ENCODE data around the gene CD3E.
"Not testable (repeated sequence)": the region's sequence is repeated elsewhere in the genome, so short reads cannot be mapped to it uniquely, and the experiment has no call there.

The CD3E gene

DNA sequence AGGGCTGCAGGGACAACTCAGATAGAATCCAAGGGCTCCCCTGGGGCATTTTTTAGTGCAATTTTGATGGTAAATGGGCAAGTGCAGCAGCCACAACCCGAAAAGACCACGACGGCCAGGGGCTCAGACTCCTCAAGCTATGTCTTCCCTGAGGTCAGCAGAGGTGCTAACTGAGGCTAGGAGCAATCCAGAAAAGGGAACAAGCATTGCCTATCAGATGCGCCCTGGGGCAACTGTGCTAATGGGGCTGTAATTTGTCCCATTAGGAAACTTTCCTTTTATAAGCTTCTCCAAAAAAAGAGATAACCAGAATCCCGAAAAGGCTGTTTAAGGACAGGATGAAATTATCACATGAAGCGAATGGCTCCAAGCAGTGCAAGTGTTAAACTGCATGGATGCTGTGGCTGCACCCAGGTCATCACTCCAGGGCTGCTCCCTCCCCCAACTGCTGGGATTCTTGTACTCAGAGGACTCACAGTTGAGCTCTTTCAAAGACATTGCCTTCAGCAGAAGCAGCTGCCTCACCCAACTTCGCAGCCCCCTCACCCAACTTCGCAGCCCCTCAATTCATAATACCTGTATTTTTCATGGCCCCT, 2.8 kb upstream of the CD3E start:
- peaks cover 4% of the 10 kb centered on the region; the same call in 1 of the 2 replicates for H3K27me3 ChIP-seq (replicated peaks; ENCODE audit: control insufficient read depth, insufficient read depth, low read length)
- TF ChIP-seq, protein P1, sequence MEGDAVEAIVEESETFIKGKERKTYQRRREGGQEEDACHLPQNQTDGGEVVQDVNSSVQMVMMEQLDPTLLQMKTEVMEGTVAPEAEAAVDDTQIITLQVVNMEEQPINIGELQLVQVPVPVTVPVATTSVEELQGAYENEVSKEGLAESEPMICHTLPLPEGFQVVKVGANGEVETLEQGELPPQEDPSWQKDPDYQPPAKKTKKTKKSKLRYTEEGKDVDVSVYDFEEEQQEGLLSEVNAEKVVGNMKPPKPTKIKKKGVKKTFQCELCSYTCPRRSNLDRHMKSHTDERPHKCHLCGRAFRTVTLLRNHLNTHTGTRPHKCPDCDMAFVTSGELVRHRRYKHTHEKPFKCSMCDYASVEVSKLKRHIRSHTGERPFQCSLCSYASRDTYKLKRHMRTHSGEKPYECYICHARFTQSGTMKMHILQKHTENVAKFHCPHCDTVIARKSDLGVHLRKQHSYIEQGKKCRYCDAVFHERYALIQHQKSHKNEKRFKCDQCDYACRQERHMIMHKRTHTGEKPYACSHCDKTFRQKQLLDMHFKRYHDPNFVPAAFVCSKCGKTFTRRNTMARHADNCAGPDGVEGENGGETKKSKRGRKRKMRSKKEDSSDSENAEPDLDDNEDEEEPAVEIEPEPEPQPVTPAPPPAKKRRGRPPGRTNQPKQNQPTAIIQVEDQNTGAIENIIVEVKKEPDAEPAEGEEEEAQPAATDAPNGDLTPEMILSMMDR (IDR thresholded peaks at IDR 0.05; ENCODE audit: insufficient read depth, low read length, poor library complexity, severe bottlenecking): no peak
- no peaks in the 10 kb centered on the region for H3K36me3 ChIP-seq (ENCODE audit: control insufficient read depth, insufficient read depth, low read length)
- H3K4me3 ChIP-seq (replicated peaks; ENCODE audit: low read depth, low read length): no peak overlapping the region
- no peak for DNase-seq (ENCODE audit: extremely low read depth, insufficient read length)

DNA sequence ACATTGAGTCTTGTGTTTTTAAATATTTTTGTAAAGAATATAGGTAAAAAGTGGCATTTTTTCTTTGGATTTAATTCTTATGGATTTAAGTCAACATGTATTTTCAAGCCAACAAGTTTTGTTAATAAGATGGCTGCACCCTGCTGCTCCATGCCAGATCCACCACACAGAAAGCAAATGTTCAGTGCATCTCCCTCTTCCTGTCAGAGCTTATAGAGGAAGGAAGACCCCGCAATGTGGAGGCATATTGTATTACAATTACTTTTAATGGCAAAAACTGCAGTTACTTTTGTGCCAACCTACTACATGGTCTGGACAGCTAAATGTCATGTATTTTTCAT, 333 bp upstream of the CD3E start:
- TF ChIP-seq, protein P1 (IDR thresholded peaks at IDR 0.05; ENCODE audit: insufficient read depth, low read length, poor library complexity, severe bottlenecking): no peak
- H3K4me3 ChIP-seq (replicated peaks; ENCODE audit: low read depth, low read length): no peak overlapping the region
- DNase-seq (ENCODE audit: extremely low read depth, insufficient read length): no peak

DNA sequence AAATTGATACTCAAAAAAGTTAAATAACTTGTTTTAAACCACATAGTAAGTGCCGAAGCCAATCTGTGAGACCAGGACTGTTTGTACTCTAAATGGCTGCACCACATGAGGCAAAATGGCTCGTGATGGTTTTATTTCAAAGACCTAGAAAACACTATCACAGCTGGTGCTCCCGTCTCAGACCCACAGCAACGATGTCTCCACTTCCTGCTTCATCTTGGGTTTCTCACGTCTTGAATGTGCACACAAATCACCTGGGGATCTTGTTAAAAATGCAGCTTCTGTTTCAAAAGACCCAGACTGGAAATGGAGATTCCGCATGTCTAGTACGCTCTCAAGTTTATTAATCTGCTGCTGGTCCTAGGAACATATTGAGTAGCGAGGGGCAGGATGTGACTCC, 1.2 kb downstream of the CD3E start:
- TF ChIP-seq, protein P1 (IDR thresholded peaks at IDR 0.05; ENCODE audit: insufficient read depth, low read length, poor library complexity, severe bottlenecking): no peak
- peaks cover 4% of the 10 kb centered on the region; the same call in 1 of the 2 replicates for H3K27me3 ChIP-seq (replicated peaks; ENCODE audit: control insufficient read depth, insufficient read depth, low read length)
- H3K36me3 ChIP-seq (ENCODE audit: control insufficient read depth, insufficient read depth, low read length): no peaks in the 10 kb centered on the region
- no peak overlapping the region for H3K4me3 ChIP-seq (replicated peaks; ENCODE audit: low read depth, low read length)
- DNase-seq (ENCODE audit: extremely low read depth, insufficient read length): no peak

More for the DNA sequence above, 333 bp upstream of the CD3E start:
- no peaks in the 10 kb centered on the region for H3K36me3 ChIP-seq (ENCODE audit: control insufficient read depth, insufficient read depth, low read length)
- peaks cover 4% of the 10 kb centered on the region; the same call in 1 of the 2 replicates for H3K27me3 ChIP-seq (replicated peaks; ENCODE audit: control insufficient read depth, insufficient read depth, low read length)

DNA sequence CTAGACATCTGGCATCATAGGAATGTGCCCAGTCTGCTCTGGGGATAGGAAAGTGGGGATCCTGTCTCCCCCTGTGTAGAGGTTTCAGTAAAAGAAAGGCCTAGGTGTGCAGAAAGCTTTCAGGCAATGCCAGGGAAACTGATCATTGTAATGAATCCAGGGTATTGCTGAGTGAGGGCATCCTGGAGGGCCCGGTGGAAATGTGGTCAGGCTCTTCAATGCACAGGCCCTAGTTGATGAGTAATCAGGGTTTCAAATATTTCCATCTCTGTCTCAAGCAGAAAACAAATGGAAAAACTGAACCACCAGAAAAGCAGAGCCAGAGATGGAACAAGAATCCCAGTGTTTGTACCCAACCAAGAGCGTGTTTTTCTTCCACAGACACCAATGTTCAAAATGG, 2.0 kb downstream of the CD3E start:
- peaks cover 4% of the 10 kb centered on the region; the same call in 1 of the 2 replicates for H3K27me3 ChIP-seq (replicated peaks; ENCODE audit: control insufficient read depth, insufficient read depth, low read length)
- TF ChIP-seq, protein P1 (IDR thresholded peaks at IDR 0.05; ENCODE audit: insufficient read depth, low read length, poor library complexity, severe bottlenecking): no peak
- no peak for DNase-seq (ENCODE audit: extremely low read depth, insufficient read length)
- no peak overlapping the region for H3K4me3 ChIP-seq (replicated peaks; ENCODE audit: low read depth, low read length)
- no peaks in the 10 kb centered on the region for H3K36me3 ChIP-seq (ENCODE audit: control insufficient read depth, insufficient read depth, low read length)

- H3K36me3 ChIP-seq (ENCODE audit: control insufficient read depth, insufficient read depth, low read length); H3K27me3 ChIP-seq (replicated peaks; ENCODE audit: control insufficient read depth, insufficient read depth, low read length); DNase-seq (ENCODE audit: extremely low read depth, insufficient read length); H3K4me3 ChIP-seq (replicated peaks; ENCODE audit: low read depth, low read length): not testable (repeated sequence)
Measured at GRCh38 chr11:118308995-118309528, 4.5 kb downstream of the CD3E start.

GRCh38 chr11:118310271-118310670, 5.7 kb downstream of the CD3E start:
- H3K27me3 ChIP-seq (replicated peaks; ENCODE audit: control insufficient read depth, insufficient read depth, low read length): peaks cover 1% of the 10 kb centered on the region
- TF ChIP-seq, protein P1 (IDR thresholded peaks at IDR 0.05; ENCODE audit: insufficient read depth, low read length, poor library complexity, severe bottlenecking): no peak

More at GRCh38 chr11:118310271-118310670, 5.7 kb downstream of the CD3E start:
- no peak overlapping the region for H3K4me3 ChIP-seq (replicated peaks; ENCODE audit: low read depth, low read length)
- no peak for DNase-seq (ENCODE audit: extremely low read depth, insufficient read length)
- H3K36me3 ChIP-seq (ENCODE audit: control insufficient read depth, insufficient read depth, low read length): no peaks in the 10 kb centered on the region
